ENCODE measurements around the gene SF3B4.

GRCh38 chr1:149963358-149963757 is 35.8 kb upstream of the SF3B4 start:
- TF ChIP-seq REST (IDR thresholded peaks at IDR 0.05; ENCODE audit: insufficient read depth in 1 of 2, low read depth in 2 of 2, low read length in 2 of 2) (no peak), TAF1 (IDR thresholded peaks at IDR 0.05; ENCODE audit: borderline replicate concordance, insufficient read depth, low read length) (no peak), POLR2AphosphoS5 (IDR thresholded peaks at IDR 0.05; ENCODE audit: low read depth, low read length) (no peak)
